HepG2 (cell line): ENCODE data around the gene COQ9. TPM values are rescaled to one million over a fixed set of nuclear protein-coding genes. Genes with fewer than 3 reads are reported as not detected.

Experiments
- polyA plus RNA-seq, 8 experiments: library from polyadenylated mRNA; depleted of rRNA in 3 of 8; stranded (reverse) in 7 of 8; unstranded in 1 of 8; fragments of >200 nt; fragmentation: Illumina TruSeq in 4 of 8; extraction: Trizol in 4 of 8; gene quantifications; 2 replicates each; pipeline versions ENCODE4 v1.2.1 to v1.2.3, GENCODE V29; 2011 to 2016; ENCODE audit warnings: low read depth in 4 of 8, missing spikeins in 1 of 8, mixed read lengths in 1 of 8; ENCODE audit not compliant: insufficient read depth in 1 of 8
- total RNA-seq, 5 experiments: library from RNA; depleted of rRNA; stranded (reverse); fragments of >200 nt; fragmentation: Illumina TruSeq; extraction: Trizol; gene quantifications; 2 replicates each; pipeline ENCODE4 v1.2.3, GENCODE V29; 2016; ENCODE audit warnings: low read depth in 1 of 5

Gene COQ9
- total and polyA plus RNA-seq, 2 of the 13 experiments (the other 11 are each of a cell fraction or from before 2014, with no cell fraction given), result 57.5 to 108 TPM

Other genes with a start within 250 kb of the COQ9 start
- gene ARL2BP, start 202.2 kb upstream of the COQ9 start, total RNA-seq (2016; rRNA removed; fragmentation: Illumina TruSeq; extraction: Trizol), result 67.6 and 97.1 TPM in 2 replicates
- gene ARL2BP, start 202.2 kb upstream of the COQ9 start, polyA plus RNA-seq (2011; rRNA removed), result 50.8 and 64.3 TPM in 2 replicates
- gene PLLP, start 162.8 kb upstream of the COQ9 start, total RNA-seq (2016; rRNA removed; fragmentation: Illumina TruSeq; extraction: Trizol), result 39.5 and 60.6 TPM in 2 replicates
- 127 and 160 TPM in 2 replicates for gene PLLP, start 162.8 kb upstream of the COQ9 start, polyA plus RNA-seq (2011; rRNA removed)
- gene CCL22, start 88.7 kb upstream of the COQ9 start, total RNA-seq (2016; rRNA removed; fragmentation: Illumina TruSeq; extraction: Trizol), result 0.06 TPM in 1 of 2 replicates, not detected in the other
- 0.04 TPM in 1 of 2 replicates, not detected in the other for gene CCL22, start 88.7 kb upstream of the COQ9 start, polyA plus RNA-seq (2011; rRNA removed)
- 23.4 and 57.3 TPM in 2 replicates for gene CX3CL1, start 75.0 kb upstream of the COQ9 start, total RNA-seq (2016; rRNA removed; fragmentation: Illumina TruSeq; extraction: Trizol)
- gene CX3CL1, start 75.0 kb upstream of the COQ9 start, polyA plus RNA-seq (2011; rRNA removed), result 60.8 and 96.8 TPM in 2 replicates
- gene CCL17, start 42.7 kb upstream of the COQ9 start, total RNA-seq (2016; rRNA removed; fragmentation: Illumina TruSeq; extraction: Trizol), result not detected in 2 replicates
- not detected in 2 replicates for gene CCL17, start 42.7 kb upstream of the COQ9 start, polyA plus RNA-seq (2011; rRNA removed)
- gene CIAPIN1, start 94 bp upstream of the COQ9 start, total RNA-seq (2016; rRNA removed; fragmentation: Illumina TruSeq; extraction: Trizol), result 89.7 and 113 TPM in 2 replicates
- 62.4 and 69.3 TPM in 2 replicates for gene CIAPIN1, start 94 bp upstream of the COQ9 start, polyA plus RNA-seq (2011; rRNA removed)
- gene POLR2C, start 15.2 kb downstream of the COQ9 start, total RNA-seq (2016; rRNA removed; fragmentation: Illumina TruSeq; extraction: Trizol), result 104 and 146 TPM in 2 replicates
- 199 and 216 TPM in 2 replicates for gene POLR2C, start 15.2 kb downstream of the COQ9 start, polyA plus RNA-seq (2011; rRNA removed)
- 52.7 and 55.5 TPM in 2 replicates for gene DOK4, start 39.0 kb downstream of the COQ9 start, total RNA-seq (2016; rRNA removed; fragmentation: Illumina TruSeq; extraction: Trizol)
- 70.0 and 92.5 TPM in 2 replicates for gene DOK4, start 39.0 kb downstream of the COQ9 start, polyA plus RNA-seq (2011; rRNA removed)
- 0.91 and 2.1 TPM in 2 replicates for gene CCDC102A, start 89.1 kb downstream of the COQ9 start, total RNA-seq (2016; rRNA removed; fragmentation: Illumina TruSeq; extraction: Trizol)
- 2.7 and 2.8 TPM in 2 replicates for gene CCDC102A, start 89.1 kb downstream of the COQ9 start, polyA plus RNA-seq (2011; rRNA removed)
- gene ADGRG5, start 95.2 kb downstream of the COQ9 start, total RNA-seq (2016; rRNA removed; fragmentation: Illumina TruSeq; extraction: Trizol), result not detected in 2 replicates
- gene ADGRG5, start 95.2 kb downstream of the COQ9 start, polyA plus RNA-seq (2011; rRNA removed), result 0.01 TPM in 1 of 2 replicates, not detected in the other
- 2.8 and 5.9 TPM in 2 replicates for gene ADGRG1, start 181.2 kb downstream of the COQ9 start, total RNA-seq (2016; rRNA removed; fragmentation: Illumina TruSeq; extraction: Trizol)
- gene ADGRG1, start 181.2 kb downstream of the COQ9 start, polyA plus RNA-seq (2011; rRNA removed), result 2.7 and 3.3 TPM in 2 replicates
- 1.0 and 2.7 TPM in 2 replicates for gene ADGRG3, start 220.8 kb downstream of the COQ9 start, total RNA-seq (2016; rRNA removed; fragmentation: Illumina TruSeq; extraction: Trizol)
- 11.8 and 13.6 TPM in 2 replicates for gene ADGRG3, start 220.8 kb downstream of the COQ9 start, polyA plus RNA-seq (2011; rRNA removed)
- 2.7 and 3.4 TPM in 2 replicates for gene DRC7, start 247.3 kb downstream of the COQ9 start, total RNA-seq (2016; rRNA removed; fragmentation: Illumina TruSeq; extraction: Trizol)
- gene DRC7, start 247.3 kb downstream of the COQ9 start, polyA plus RNA-seq (2011; rRNA removed), result 3.4 and 3.5 TPM in 2 replicates